ENCODE results near the gene ARHGEF33.
A peak's percentile ranks its signal among the peaks of the same experiment; 100 is the strongest.

ARHGEF33 gene

GRCh38 chr2:38876407-38876806, 13.3 kb upstream of the ARHGEF33 start:
- no peak for DNase-seq (ENCODE audit: extremely low read depth, insufficient read length)

GRCh38 chr2:38886063-38886462, 3.6 kb upstream of the ARHGEF33 start:
- Histone ChIP-seq H3K36me3 (ENCODE audit: control insufficient read depth, insufficient read depth, low read length) (no peaks in the 10 kb centered on the region), H3K4me3 (replicated peaks; ENCODE audit: low read depth, low read length) (no peak overlapping the region), H3K27me3 (replicated peaks; ENCODE audit: control insufficient read depth, insufficient read depth, low read length) (no peaks in the 10 kb centered on the region)
- no peak for DNase-seq (ENCODE audit: extremely low read depth, insufficient read length)
- no peak for TF ChIP-seq CTCF (IDR thresholded peaks at IDR 0.05; ENCODE audit: insufficient read depth, low read length, poor library complexity, severe bottlenecking)

More at GRCh38 chr2:38876407-38876806, 13.3 kb upstream of the ARHGEF33 start:
- Histone ChIP-seq H3K36me3 (ENCODE audit: control insufficient read depth, insufficient read depth, low read length) (no peaks in the 10 kb centered on the region; the same call in 1 of the 2 replicates), H3K4me3 (replicated peaks; ENCODE audit: low read depth, low read length) (peak overlapping the region; percentile 97), H3K27me3 (replicated peaks; ENCODE audit: control insufficient read depth, insufficient read depth, low read length) (no peaks in the 10 kb centered on the region)
- no peak for TF ChIP-seq CTCF (IDR thresholded peaks at IDR 0.05; ENCODE audit: insufficient read depth, low read length, poor library complexity, severe bottlenecking)

- Histone ChIP-seq H3K36me3 (ENCODE audit: control insufficient read depth, insufficient read depth, low read length) (no peaks in the 10 kb centered on the region), H3K4me3 (replicated peaks; ENCODE audit: low read depth, low read length) (no peak overlapping the region), H3K27me3 (replicated peaks; ENCODE audit: control insufficient read depth, insufficient read depth, low read length) (no peaks in the 10 kb centered on the region)
- DNase-seq (ENCODE audit: extremely low read depth, insufficient read length), result no peak
- TF ChIP-seq CTCF (IDR thresholded peaks at IDR 0.05; ENCODE audit: insufficient read depth, low read length, poor library complexity, severe bottlenecking), result no peak
Measured at GRCh38 chr2:38887347-38887746, 2.3 kb upstream of the ARHGEF33 start.

GRCh38 chr2:38887902-38888554, 1.6 kb upstream of the ARHGEF33 start:
- H3K4me3 ChIP-seq (replicated peaks; ENCODE audit: low read depth, low read length), result no peak overlapping the region
- no peak for DNase-seq (ENCODE audit: extremely low read depth, insufficient read length)
- TF ChIP-seq CTCF (IDR thresholded peaks at IDR 0.05; ENCODE audit: insufficient read depth, low read length, poor library complexity, severe bottlenecking), result no peak
- H3K27me3 ChIP-seq (replicated peaks; ENCODE audit: control insufficient read depth, insufficient read depth, low read length), result no peaks in the 10 kb centered on the region
- no peaks in the 10 kb centered on the region for H3K36me3 ChIP-seq (ENCODE audit: control insufficient read depth, insufficient read depth, low read length)

- no peak for TF ChIP-seq CTCF (IDR thresholded peaks at IDR 0.05; ENCODE audit: insufficient read depth, low read length, poor library complexity, severe bottlenecking)
- Histone ChIP-seq H3K27me3 (replicated peaks; ENCODE audit: control insufficient read depth, insufficient read depth, low read length) (no peaks in the 10 kb centered on the region), H3K4me3 (replicated peaks; ENCODE audit: low read depth, low read length) (no peak overlapping the region), H3K36me3 (ENCODE audit: control insufficient read depth, insufficient read depth, low read length) (no peaks in the 10 kb centered on the region)
- no peak for DNase-seq (ENCODE audit: extremely low read depth, insufficient read length)
Measured at GRCh38 chr2:38889045-38889444, 630 bp upstream of the ARHGEF33 start.

GRCh38 chr2:38892819-38893218, 3.1 kb downstream of the ARHGEF33 start:
- H3K4me3 ChIP-seq (replicated peaks; ENCODE audit: low read depth, low read length), result no peak overlapping the region
- DNase-seq (ENCODE audit: extremely low read depth, insufficient read length), result no peak
- no peak for TF ChIP-seq CTCF (IDR thresholded peaks at IDR 0.05; ENCODE audit: insufficient read depth, low read length, poor library complexity, severe bottlenecking)

More at GRCh38 chr2:38892819-38893218, 3.1 kb downstream of the ARHGEF33 start:
- no peaks in the 10 kb centered on the region for H3K36me3 ChIP-seq (ENCODE audit: control insufficient read depth, insufficient read depth, low read length)
- H3K27me3 ChIP-seq (replicated peaks; ENCODE audit: control insufficient read depth, insufficient read depth, low read length), result no peaks in the 10 kb centered on the region

Measured in GM06990 (cell line).